ENCODE measurements around the gene IL17RA.

Gene IL17RA

DNA sequence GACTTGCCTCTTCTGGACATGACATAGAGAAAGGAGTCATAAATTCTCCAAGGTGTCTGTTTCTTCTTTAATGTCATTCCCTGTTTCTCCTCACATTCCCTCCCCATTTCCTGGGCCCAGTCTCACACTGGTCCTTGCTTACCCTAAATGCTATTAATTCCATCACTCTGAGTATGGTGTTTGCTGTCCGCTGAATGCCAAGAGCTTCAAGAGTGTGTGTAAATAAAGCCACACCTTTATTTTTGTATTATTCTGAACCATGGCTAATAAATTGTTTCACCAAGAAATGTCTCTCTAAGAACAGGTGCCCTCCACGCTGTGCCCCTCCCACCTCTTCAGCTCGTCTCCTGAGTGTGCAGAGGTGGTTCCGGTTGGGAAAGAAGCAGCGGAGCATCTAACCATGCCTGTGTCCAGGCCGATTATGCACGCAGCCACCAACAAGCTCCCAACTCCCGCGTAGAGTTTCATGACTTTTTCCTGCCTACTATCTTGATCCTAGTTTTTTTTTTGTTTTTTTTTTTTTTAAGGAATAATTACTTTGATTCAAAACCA, 27.8 kb downstream of the IL17RA start:
- no peak overlapping the region for H3K4me3 ChIP-seq (ENCODE audit: low read length)
- no peak for DNase-seq (ENCODE audit: low read depth)
- TF ChIP-seq, protein P1, sequence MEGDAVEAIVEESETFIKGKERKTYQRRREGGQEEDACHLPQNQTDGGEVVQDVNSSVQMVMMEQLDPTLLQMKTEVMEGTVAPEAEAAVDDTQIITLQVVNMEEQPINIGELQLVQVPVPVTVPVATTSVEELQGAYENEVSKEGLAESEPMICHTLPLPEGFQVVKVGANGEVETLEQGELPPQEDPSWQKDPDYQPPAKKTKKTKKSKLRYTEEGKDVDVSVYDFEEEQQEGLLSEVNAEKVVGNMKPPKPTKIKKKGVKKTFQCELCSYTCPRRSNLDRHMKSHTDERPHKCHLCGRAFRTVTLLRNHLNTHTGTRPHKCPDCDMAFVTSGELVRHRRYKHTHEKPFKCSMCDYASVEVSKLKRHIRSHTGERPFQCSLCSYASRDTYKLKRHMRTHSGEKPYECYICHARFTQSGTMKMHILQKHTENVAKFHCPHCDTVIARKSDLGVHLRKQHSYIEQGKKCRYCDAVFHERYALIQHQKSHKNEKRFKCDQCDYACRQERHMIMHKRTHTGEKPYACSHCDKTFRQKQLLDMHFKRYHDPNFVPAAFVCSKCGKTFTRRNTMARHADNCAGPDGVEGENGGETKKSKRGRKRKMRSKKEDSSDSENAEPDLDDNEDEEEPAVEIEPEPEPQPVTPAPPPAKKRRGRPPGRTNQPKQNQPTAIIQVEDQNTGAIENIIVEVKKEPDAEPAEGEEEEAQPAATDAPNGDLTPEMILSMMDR (conservative IDR thresholded peaks at IDR 0.05; ENCODE audit: low read depth, low read length), result no peak

DNA sequence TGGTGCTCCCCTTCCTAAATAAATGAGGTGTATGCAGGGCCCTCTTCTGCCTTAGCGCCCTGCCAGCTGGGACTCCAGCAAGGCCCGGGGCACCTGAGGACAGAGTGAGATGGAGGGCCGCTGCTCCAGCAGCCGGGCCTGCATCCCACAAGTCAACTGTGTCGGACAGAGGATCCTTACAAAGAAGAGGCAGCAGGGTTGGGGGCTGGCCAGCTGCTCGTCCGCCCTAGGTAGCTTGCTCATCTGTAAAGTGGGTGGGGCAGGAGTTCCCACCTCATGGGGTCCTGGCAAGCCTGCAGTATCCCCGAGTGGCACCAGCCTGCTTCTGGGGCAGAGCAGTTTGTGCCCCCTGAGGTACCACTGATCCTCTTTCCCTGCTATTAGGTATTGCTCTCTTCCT, 28.8 kb downstream of the IL17RA start:
- TF ChIP-seq, protein P1 (conservative IDR thresholded peaks at IDR 0.05; ENCODE audit: low read depth, low read length), result no peak
- H3K4me3 ChIP-seq (ENCODE audit: low read length), result no peak overlapping the region
- no peak for DNase-seq (ENCODE audit: low read depth)

DNA sequence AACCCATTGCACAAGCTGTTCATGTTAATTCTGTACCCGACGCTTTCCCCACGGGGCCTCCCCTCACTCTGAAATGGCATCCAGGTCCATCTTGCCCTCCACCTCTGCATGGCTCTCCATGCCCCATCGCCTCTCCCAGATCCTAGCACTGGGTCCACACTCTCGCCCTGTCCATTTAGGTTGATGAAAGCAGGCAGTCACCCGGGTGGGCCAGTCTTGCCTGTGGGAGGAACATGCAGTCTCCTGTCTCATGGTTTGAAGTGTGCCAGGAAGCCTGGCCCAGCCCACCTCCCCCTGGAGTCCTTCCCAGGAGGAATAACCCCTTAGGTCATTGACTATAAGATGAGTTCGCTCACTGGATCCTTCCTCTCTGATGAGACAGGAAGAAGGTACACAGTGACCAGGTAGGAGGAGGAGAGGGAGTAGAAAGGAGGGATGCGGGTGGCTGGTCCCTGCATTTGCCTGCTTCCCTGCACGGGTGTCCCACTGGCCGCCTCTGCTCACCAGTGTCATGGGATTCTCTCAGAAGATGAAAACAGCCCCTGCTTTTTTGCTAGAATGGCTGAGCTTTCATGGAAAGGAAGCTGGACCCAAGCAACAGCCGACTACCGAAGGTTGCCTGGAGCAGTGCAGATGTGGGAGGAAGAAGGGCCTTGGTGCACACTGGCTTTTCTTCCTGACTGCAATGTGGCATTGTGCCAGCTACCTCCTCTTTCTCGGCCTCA, 29.5 kb downstream of the IL17RA start:
- no peak overlapping the region for H3K4me3 ChIP-seq (ENCODE audit: low read length)
- no peak for DNase-seq (ENCODE audit: low read depth)
- TF ChIP-seq, protein P1 (conservative IDR thresholded peaks at IDR 0.05; ENCODE audit: low read depth, low read length), result no peak

DNA sequence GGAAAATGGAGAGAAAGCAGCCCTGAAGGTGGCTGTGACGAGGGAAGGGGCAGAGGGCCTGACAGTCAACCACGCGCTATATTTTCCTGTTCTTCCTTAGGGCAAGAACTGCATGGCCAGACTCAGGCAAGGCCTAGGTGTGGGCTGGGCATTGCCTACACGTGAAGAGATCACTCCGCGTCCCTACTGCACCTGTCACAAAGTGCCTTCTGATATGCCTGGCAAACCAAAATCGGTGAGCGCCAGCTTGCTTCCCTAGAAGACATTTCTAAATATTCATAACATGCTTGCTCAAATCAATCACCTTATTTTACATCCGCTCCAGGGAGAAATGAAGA, 30.1 kb downstream of the IL17RA start:
- TF ChIP-seq, protein P1 (conservative IDR thresholded peaks at IDR 0.05; ENCODE audit: low read depth, low read length), result no peak
- H3K4me3 ChIP-seq (ENCODE audit: low read length), result no peak overlapping the region

DNA sequence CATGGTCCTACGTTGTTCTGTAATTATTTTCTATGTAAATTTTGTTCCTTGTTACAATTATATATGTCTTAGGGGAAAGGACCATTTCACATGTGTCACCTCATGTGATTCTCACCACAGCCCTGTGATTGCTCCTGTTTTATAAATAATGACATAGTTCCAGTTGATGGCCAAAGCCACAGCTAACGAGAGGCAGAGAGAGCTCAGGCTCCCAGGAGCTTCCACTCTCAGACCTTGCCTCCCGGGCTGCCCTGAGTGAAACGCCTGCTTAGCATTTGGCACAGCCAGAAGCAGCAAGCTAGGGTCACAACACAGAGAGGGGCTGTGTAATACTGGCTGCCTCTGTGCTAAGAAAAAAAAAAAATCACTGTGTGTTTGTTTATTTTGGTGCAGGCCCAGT, 30.4 kb downstream of the IL17RA start:
- no peak overlapping the region for H3K4me3 ChIP-seq (ENCODE audit: low read length)
- TF ChIP-seq, protein P1 (conservative IDR thresholded peaks at IDR 0.05; ENCODE audit: low read depth, low read length), result no peak
- no peak for DNase-seq (ENCODE audit: low read depth)

More for the DNA sequence above, 30.1 kb downstream of the IL17RA start:
- DNase-seq (ENCODE audit: low read depth), result no peak

DNA sequence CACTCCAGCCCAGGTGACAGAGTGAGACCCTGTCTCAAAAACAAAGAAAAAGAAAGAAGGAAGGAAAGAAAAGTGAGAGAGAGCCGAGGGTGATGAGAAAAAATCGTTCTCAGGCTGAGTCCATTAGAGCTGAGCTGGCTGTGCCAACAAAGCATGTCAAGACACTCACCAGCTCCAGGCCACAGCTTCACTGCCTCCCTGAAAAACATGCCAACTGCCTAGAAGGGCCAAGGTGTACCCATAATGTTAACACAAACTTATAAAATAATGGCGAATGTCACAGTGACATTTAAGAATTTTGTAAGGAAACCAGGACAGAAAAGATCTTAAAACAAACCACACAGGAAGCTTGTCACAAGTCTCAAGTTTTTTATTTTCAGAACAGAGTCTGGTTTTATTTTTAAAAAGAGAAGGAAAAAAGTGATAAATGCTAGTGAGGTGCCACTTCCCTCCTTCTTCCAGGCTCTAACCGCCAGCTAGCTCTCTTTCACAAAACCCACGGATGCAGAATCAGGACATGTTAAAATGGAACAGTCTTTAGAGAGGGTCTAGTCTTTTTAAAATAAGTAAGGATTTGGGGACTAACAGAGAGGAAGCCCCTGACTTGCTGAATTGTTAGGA, 31.3 kb downstream of the IL17RA start:
- H3K4me3 ChIP-seq (ENCODE audit: low read length), result no peak overlapping the region
- TF ChIP-seq, protein P1 (conservative IDR thresholded peaks at IDR 0.05; ENCODE audit: low read depth, low read length), result no peak
- no peak for DNase-seq (ENCODE audit: low read depth)

Measured in retinal pigment epithelial cell (primary cell).